Measurements from ENCODE around the gene LIMK2.
"Not testable (repeated sequence)": the region's sequence is repeated elsewhere in the genome, so short reads cannot be mapped to it uniquely, and the experiment has no call there.

The LIMK2 gene

GRCh38 chr22:31241936-31242335, 29.8 kb downstream of the LIMK2 start:
- DNase-seq (ENCODE audit: low read depth in 1 of 2, low spot score in 1 of 2): no peak

GRCh38 chr22:31243339-31244045, 31.4 kb downstream of the LIMK2 start:
- DNase-seq (ENCODE audit: low read depth in 1 of 2, low spot score in 1 of 2): no peak

- DNase-seq (ENCODE audit: low read depth in 1 of 2, low spot score in 1 of 2): no peak
Measured at GRCh38 chr22:31244046-31244942, 32.2 kb downstream of the LIMK2 start.

- DNase-seq (ENCODE audit: low read depth in 1 of 2, low spot score in 1 of 2): no peak
Measured at GRCh38 chr22:31244943-31245451, 32.9 kb downstream of the LIMK2 start.

GRCh38 chr22:31245998-31246397, 33.9 kb downstream of the LIMK2 start:
- DNase-seq (ENCODE audit: low read depth in 1 of 2, low spot score in 1 of 2): not testable (repeated sequence)

GRCh38 chr22:31246687-31247086, 34.6 kb downstream of the LIMK2 start:
- no peak for DNase-seq (ENCODE audit: low read depth in 1 of 2, low spot score in 1 of 2)

GRCh38 chr22:31247726-31248125, 35.6 kb downstream of the LIMK2 start:
- DNase-seq (ENCODE audit: low read depth in 1 of 2, low spot score in 1 of 2): no peak

GRCh38 chr22:31248138-31248745, 36.1 kb downstream of the LIMK2 start:
- DNase-seq (ENCODE audit: low read depth in 1 of 2, low spot score in 1 of 2): peak; percentile 40 to 44

GRCh38 chr22:31248965-31249958, 37.2 kb downstream of the LIMK2 start:
- DNase-seq (ENCODE audit: low read depth in 1 of 2, low spot score in 1 of 2): no peak

- no peak for DNase-seq (ENCODE audit: low read depth in 1 of 2, low spot score in 1 of 2)
Measured at GRCh38 chr22:31250740-31251600, 38.9 kb downstream of the LIMK2 start.

GRCh38 chr22:31253949-31254348, 41.9 kb downstream of the LIMK2 start:
- no peak for DNase-seq (ENCODE audit: low read depth in 1 of 2, low spot score in 1 of 2)

- no peak for DNase-seq (ENCODE audit: low read depth in 1 of 2, low spot score in 1 of 2)
Measured at GRCh38 chr22:31259798-31260473, 47.8 kb downstream of the LIMK2 start.

- DNase-seq (ENCODE audit: low read depth in 1 of 2, low spot score in 1 of 2): no peak
Measured at GRCh38 chr22:31260474-31260856, 48.4 kb downstream of the LIMK2 start.

GRCh38 chr22:31262312-31263133, 50.4 kb downstream of the LIMK2 start:
- DNase-seq (ENCODE audit: low read depth in 1 of 2, low spot score in 1 of 2): no peak

- DNase-seq (ENCODE audit: low read depth in 1 of 2, low spot score in 1 of 2): no peak
Measured at GRCh38 chr22:31263896-31264640, 52.0 kb downstream of the LIMK2 start.

- DNase-seq (ENCODE audit: low read depth in 1 of 2, low spot score in 1 of 2): no peak
Measured at GRCh38 chr22:31268281-31268680, 56.2 kb downstream of the LIMK2 start.

GRCh38 chr22:31269892-31270579, 57.9 kb downstream of the LIMK2 start:
- no peak for DNase-seq (ENCODE audit: low read depth in 1 of 2, low spot score in 1 of 2)
